WTC11 (cell line): Measurements from ENCODE around the gene ANKRD13C.

ENCODE experiments used
- ATF2 ChIP-seq: sonication (generic); formaldehyde crosslinking; IDR thresholded peaks from 2 replicates; pipeline ENCODE4 v1.8.1; 2022; ENCODE audit warnings: low read depth, missing genetic modification reagents, borderline replicate concordance
- CTCF ChIP-seq: fragments of 200-600 bp; IDR thresholded peaks from 2 replicates; pipeline ENCODE4 v1.8.0; 2022; ENCODE audit warnings: antibody characterized with exemption
- FOXP1 ChIP-seq: sonication (generic); formaldehyde crosslinking; IDR thresholded peaks from 2 replicates; pipeline ENCODE4 v1.8.0; 2022; ENCODE audit warnings: missing genetic modification reagents, mild to moderate bottlenecking, moderate library complexity, borderline replicate concordance
- KAT7 ChIP-seq: sonication (generic); formaldehyde crosslinking; IDR thresholded peaks from 2 replicates; pipeline ENCODE4 v1.8.1; 2023; ENCODE audit warnings: missing genetic modification reagents, mild to moderate bottlenecking, borderline replicate concordance
- NR1H2 ChIP-seq: sonication (generic); formaldehyde crosslinking; IDR thresholded peaks from 2 replicates; pipeline ENCODE4 v1.9.0; 2021; ENCODE audit warnings: mild to moderate bottlenecking, moderate library complexity, missing genetic modification reagents
- SP1 ChIP-seq: sonication (generic); formaldehyde crosslinking; conservative IDR thresholded peaks from 2 replicates; pipeline ENCODE4 v1.8.1; 2022; ENCODE audit warnings: missing genetic modification reagents
- TEAD4 ChIP-seq: sonication (generic); formaldehyde crosslinking; IDR thresholded peaks from 2 replicates; pipeline ENCODE4 v1.8.0; 2022; ENCODE audit warnings: mild to moderate bottlenecking, missing genetic modification reagents
- USF2 ChIP-seq: sonication (generic); formaldehyde crosslinking; IDR thresholded peaks from 2 replicates; pipeline ENCODE4 v1.8.1; 2023; ENCODE audit warnings: mild to moderate bottlenecking, missing genetic modification reagents, moderate library complexity
- TF ChIP-seq, protein P1 (sequence below): fragments of 250-450 bp; sonication (Bioruptor Pico); IDR thresholded peaks from 2 replicates; pipeline ENCODE4 v1.8.0; 2021; ENCODE audit warnings: mild to moderate bottlenecking
- TF ChIP-seq, protein P2 (sequence below): fragments of 250-450 bp; sonication (Bioruptor Pico); conservative IDR thresholded peaks from 2 replicates; pipeline ENCODE4 v1.9.0; 2021; ENCODE audit warnings: mild to moderate bottlenecking
- TF ChIP-seq, protein P3 (sequence below): sonication (generic); formaldehyde crosslinking; IDR thresholded peaks from 2 replicates; pipeline ENCODE4 v1.8.0; 2023; ENCODE audit warnings: missing genetic modification reagents
- TF ChIP-seq, protein P4 (sequence below): fragments of 250-450 bp; sonication (Bioruptor Pico); IDR thresholded peaks from 2 replicates; pipeline ENCODE4 v1.9.0; 2021; ENCODE audit warnings: mild to moderate bottlenecking, borderline replicate concordance

GRCh38 chr1:70210820-70211219 lies 143.7 kb downstream of the ANKRD13C start:
- TF ChIP-seq KAT7 (CRISPR knock-in tag) (no peak), CTCF (no peak), USF2 (no peak), FOXP1 (CRISPR knock-in tag) (no peak), SP1 (CRISPR knock-in tag) (no peak), NR1H2 (CRISPR knock-in tag) (no peak), TEAD4 (no peak), ATF2 (CRISPR knock-in tag) (no peak)
- TF ChIP-seq, protein P1, sequence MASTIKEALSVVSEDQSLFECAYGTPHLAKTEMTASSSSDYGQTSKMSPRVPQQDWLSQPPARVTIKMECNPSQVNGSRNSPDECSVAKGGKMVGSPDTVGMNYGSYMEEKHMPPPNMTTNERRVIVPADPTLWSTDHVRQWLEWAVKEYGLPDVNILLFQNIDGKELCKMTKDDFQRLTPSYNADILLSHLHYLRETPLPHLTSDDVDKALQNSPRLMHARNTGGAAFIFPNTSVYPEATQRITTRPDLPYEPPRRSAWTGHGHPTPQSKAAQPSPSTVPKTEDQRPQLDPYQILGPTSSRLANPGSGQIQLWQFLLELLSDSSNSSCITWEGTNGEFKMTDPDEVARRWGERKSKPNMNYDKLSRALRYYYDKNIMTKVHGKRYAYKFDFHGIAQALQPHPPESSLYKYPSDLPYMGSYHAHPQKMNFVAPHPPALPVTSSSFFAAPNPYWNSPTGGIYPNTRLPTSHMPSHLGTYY, result no peak
- TF ChIP-seq, protein P2, sequence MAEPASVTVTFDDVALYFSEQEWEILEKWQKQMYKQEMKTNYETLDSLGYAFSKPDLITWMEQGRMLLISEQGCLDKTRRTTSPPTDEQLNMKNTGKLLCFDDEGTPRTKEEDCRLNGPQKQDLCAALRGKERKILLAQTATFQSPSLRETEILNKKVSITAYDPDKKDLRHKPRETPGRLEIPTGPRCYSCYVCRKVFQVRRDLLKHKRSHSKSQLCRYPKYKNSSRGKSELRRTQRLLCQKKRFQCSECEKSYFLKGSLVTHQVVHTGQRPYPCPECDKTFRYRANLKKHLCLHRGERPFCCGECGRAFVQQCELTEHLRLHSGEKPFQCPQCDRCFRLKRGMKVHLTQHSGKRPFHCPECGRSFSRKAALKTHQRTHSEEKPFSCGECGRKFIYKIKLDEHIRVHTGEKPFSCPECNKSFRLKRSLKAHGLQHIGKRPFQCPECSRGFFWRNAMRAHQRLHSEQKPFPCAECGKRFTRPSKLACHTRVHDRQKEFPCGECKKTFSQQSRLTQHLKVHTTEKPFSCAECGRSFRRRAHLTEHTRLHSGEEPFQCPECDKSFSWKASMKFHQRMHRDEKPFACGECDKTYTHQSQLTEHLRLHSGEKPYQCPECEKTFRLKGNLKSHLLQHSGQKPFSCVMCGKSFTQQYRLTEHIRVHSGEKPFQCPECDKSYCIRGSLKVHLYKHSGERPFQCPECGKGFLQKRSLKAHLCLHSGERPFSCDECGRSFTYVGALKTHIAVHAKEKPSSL (CRISPR knock-in tag), result no peak
- TF ChIP-seq, protein P3, sequence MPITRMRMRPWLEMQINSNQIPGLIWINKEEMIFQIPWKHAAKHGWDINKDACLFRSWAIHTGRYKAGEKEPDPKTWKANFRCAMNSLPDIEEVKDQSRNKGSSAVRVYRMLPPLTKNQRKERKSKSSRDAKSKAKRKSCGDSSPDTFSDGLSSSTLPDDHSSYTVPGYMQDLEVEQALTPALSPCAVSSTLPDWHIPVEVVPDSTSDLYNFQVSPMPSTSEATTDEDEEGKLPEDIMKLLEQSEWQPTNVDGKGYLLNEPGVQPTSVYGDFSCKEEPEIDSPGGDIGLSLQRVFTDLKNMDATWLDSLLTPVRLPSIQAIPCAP (CRISPR knock-in tag), result no peak
- TF ChIP-seq, protein P4, sequence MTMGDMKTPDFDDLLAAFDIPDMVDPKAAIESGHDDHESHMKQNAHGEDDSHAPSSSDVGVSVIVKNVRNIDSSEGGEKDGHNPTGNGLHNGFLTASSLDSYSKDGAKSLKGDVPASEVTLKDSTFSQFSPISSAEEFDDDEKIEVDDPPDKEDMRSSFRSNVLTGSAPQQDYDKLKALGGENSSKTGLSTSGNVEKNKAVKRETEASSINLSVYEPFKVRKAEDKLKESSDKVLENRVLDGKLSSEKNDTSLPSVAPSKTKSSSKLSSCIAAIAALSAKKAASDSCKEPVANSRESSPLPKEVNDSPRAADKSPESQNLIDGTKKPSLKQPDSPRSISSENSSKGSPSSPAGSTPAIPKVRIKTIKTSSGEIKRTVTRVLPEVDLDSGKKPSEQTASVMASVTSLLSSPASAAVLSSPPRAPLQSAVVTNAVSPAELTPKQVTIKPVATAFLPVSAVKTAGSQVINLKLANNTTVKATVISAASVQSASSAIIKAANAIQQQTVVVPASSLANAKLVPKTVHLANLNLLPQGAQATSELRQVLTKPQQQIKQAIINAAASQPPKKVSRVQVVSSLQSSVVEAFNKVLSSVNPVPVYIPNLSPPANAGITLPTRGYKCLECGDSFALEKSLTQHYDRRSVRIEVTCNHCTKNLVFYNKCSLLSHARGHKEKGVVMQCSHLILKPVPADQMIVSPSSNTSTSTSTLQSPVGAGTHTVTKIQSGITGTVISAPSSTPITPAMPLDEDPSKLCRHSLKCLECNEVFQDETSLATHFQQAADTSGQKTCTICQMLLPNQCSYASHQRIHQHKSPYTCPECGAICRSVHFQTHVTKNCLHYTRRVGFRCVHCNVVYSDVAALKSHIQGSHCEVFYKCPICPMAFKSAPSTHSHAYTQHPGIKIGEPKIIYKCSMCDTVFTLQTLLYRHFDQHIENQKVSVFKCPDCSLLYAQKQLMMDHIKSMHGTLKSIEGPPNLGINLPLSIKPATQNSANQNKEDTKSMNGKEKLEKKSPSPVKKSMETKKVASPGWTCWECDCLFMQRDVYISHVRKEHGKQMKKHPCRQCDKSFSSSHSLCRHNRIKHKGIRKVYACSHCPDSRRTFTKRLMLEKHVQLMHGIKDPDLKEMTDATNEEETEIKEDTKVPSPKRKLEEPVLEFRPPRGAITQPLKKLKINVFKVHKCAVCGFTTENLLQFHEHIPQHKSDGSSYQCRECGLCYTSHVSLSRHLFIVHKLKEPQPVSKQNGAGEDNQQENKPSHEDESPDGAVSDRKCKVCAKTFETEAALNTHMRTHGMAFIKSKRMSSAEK (CRISPR knock-in tag), result no peak
